Measurements from ENCODE around the gene GALNT1. TPM values are rescaled to one million over a fixed set of nuclear protein-coding genes. Genes with fewer than 3 reads are reported as not detected.

The GALNT1 gene
- total RNA-seq, 2 donors from 2014 or later, result 40.2 to 50.6 TPM

- 68% methylated on average over 3 of the region's 3 CpGs for WGBS
- no peaks in the 10 kb centered on the region for H3K9me3 ChIP-seq
- H3K27me3 ChIP-seq (replicated peaks; ENCODE audit: insufficient read depth), result no peaks in the 10 kb centered on the region
- TF ChIP-seq CTCF (IDR thresholded peaks at IDR 0.05) (no peak), POLR2A (IDR thresholded peaks at IDR 0.05) (no peak), POLR2AphosphoS5 (IDR thresholded peaks at IDR 0.05) (no peak)
- no peak for DNase-seq (ENCODE audit: low spot score)
- H3K36me3 ChIP-seq, result no peaks in the 10 kb centered on the region
- intact Hi-C loops (cut with DNase I), result no loop called here
- no peaks in the 10 kb centered on the region for H3K4me1 ChIP-seq (replicated peaks)
- no peak overlapping the region for H3K27ac ChIP-seq
- no peak overlapping the region for H3K4me3 ChIP-seq
Observed at GRCh38 chr18:35729991-35730668, 148.6 kb downstream of the GALNT1 start.

GRCh38 chr18:35730691-35731370, 149.3 kb downstream of the GALNT1 start:
- H3K4me1 ChIP-seq (replicated peaks), result no peaks in the 10 kb centered on the region
- no peak for TF ChIP-seq CTCF (IDR thresholded peaks at IDR 0.05)
- TF ChIP-seq POLR2A (IDR thresholded peaks at IDR 0.05), result no peak
- TF ChIP-seq POLR2AphosphoS5 (IDR thresholded peaks at IDR 0.05), result no peak
- no peaks in the 10 kb centered on the region for H3K36me3 ChIP-seq
- no peaks in the 10 kb centered on the region for H3K27me3 ChIP-seq (replicated peaks; ENCODE audit: insufficient read depth)
- intact Hi-C loops (cut with DNase I), result no loop called here
- WGBS, result 65% methylated on average over 12 of the region's 12 CpGs
- no peaks in the 10 kb centered on the region for H3K9me3 ChIP-seq
- no peak overlapping the region for H3K27ac ChIP-seq
- H3K4me3 ChIP-seq, result no peak overlapping the region
- DNase-seq (ENCODE audit: low spot score), result no peak

DNA sequence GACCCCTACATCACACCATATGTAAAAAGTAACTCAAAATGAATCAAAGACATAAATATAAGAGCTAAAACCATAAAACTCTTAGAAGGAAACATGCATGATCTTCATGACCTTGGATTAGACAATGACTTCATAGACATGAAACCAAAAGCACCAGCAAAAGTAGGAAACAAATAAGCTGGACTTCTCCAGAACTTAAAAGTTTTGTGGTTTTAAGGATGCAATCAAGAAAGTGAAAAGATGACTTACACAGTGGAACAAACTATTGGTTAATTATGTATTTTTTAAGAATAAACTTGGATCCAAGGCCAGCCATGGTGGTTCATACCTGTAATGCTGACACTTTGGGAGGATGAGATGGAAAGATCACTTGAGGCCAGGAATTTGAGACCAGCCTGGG, 150.2 kb downstream of the GALNT1 start:
- Histone ChIP-seq H3K36me3 (no peaks in the 10 kb centered on the region), H3K4me3 (no peak overlapping the region), H3K27ac (no peak overlapping the region), H3K9me3 (no peaks in the 10 kb centered on the region), H3K4me1 (replicated peaks) (no peaks in the 10 kb centered on the region), H3K27me3 (replicated peaks; ENCODE audit: insufficient read depth) (no peaks in the 10 kb centered on the region)
- TF ChIP-seq POLR2AphosphoS5 (IDR thresholded peaks at IDR 0.05), result no peak
- TF ChIP-seq POLR2A (IDR thresholded peaks at IDR 0.05), result no peak
- TF ChIP-seq CTCF (IDR thresholded peaks at IDR 0.05), result no peak
- no peak for DNase-seq (ENCODE audit: low spot score)
- intact Hi-C loops (cut with DNase I), result no loop called here

- Histone ChIP-seq H3K9me3 (no peaks in the 10 kb centered on the region), H3K27ac (no peak overlapping the region), H3K4me1 (replicated peaks) (no peaks in the 10 kb centered on the region), H3K27me3 (replicated peaks; ENCODE audit: insufficient read depth) (no peaks in the 10 kb centered on the region), H3K4me3 (no peak overlapping the region), H3K36me3 (no peaks in the 10 kb centered on the region)
- no peak for DNase-seq (ENCODE audit: low spot score)
- WGBS, result 42% methylated on average over 1 of the region's 1 CpG
- no peak for TF ChIP-seq POLR2AphosphoS5 (IDR thresholded peaks at IDR 0.05)
- intact Hi-C loops (cut with DNase I), result no loop called here
Observed at GRCh38 chr18:35732162-35732561, 150.6 kb downstream of the GALNT1 start.

DNA sequence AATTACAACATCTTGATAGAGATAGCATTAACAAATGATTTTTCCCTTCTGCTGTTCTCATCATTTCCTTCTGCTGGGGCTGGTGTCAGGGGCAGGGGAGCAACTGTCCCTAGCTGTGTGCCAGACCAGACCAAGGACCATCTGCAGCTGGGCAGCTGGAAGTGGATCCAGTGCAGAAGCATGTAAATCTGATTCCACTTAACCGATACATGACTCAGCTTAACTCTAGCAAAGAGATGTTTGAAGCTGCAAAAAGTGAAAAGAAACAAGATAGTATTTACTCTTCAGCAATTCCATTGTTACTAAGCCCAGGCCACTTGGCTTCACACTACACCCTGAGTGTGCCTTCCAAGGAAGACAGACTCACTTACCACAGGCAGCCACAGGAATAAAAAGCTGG, 151.1 kb downstream of the GALNT1 start:
- TF ChIP-seq CTCF (IDR thresholded peaks at IDR 0.05) (no peak), POLR2A (IDR thresholded peaks at IDR 0.05) (no peak), POLR2AphosphoS5 (IDR thresholded peaks at IDR 0.05) (no peak)

More for the DNA sequence above, 151.1 kb downstream of the GALNT1 start:
- Histone ChIP-seq H3K4me1 (replicated peaks) (no peaks in the 10 kb centered on the region), H3K9me3 (no peaks in the 10 kb centered on the region), H3K36me3 (no peaks in the 10 kb centered on the region), H3K4me3 (no peak overlapping the region), H3K27me3 (replicated peaks; ENCODE audit: insufficient read depth) (no peaks in the 10 kb centered on the region), H3K27ac (no peak overlapping the region)
- no peak for DNase-seq (ENCODE audit: low spot score)
- 47% methylated on average over 1 of the region's 1 CpG for WGBS
- intact Hi-C loops (cut with DNase I), result no loop called here

Data from prostate gland (tissue), 2 donors.